GM12892 (cell line): ENCODE results near the gene LRRN2.

ENCODE experiments used
- POLR2A ChIP-seq: IDR thresholded peaks from 2 replicates; pipeline ENCODE4 v1.6.1; 2011; ENCODE audit warnings: low read depth, low read length, control low read depth
- POLR2AphosphoS5 ChIP-seq: IDR thresholded peaks from 2 replicates; pipeline ENCODE4 v1.6.1; 2011; ENCODE audit warnings: low read depth, low read length, control low read depth

- TF ChIP-seq POLR2A: no peak
- TF ChIP-seq POLR2AphosphoS5: no peak
Measured at GRCh38 chr1:204584699-204585372, 100.7 kb downstream of the LRRN2 start.
